ENCODE measurements around the gene ARSI.
A peak's percentile ranks its signal among the peaks of the same experiment; 100 is the strongest.

ARSI gene

DNA sequence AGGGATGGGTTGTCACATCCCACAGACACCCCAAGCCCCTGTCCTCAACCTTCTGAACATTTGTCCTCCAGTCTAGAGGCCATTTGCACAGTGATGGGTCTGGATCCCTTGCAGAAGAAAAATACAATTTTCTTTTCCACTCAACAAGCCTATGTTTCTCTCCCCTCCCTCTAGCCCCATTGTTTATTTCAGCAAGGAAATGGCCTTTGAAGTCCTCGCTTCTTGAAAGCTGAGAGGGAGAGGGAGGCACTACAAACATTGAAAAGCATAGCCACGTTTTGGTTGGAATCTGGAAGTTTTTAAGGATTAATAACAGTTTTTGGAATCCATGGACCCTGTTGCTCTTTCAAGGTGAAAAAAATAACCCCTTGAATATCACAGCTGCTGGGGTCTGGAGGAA is 24.0 kb upstream of the ARSI start:
- DNase-seq (ENCODE audit: low read depth) = no peak

DNA sequence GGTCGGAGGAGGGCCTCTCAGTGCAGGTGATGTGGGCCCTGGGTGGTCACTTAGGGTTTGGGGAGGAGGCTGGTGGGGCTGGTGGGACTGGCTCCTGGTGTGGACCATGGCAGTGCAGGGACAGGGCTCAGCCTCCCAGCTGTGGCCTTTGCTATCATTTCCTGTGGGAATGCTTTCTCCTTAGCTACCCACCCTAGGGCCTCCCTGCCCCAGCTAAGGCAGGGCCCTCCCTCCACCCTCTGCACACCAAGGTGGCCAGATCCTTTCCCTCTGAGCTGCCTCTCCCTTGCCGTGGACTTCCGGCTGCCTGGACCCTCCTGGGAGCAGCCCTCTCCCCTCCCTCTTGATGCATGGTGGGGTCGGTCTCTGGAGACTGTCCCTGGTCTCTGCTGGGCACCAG is 22.7 kb upstream of the ARSI start:
- no peak for DNase-seq (ENCODE audit: low read depth)

DNA sequence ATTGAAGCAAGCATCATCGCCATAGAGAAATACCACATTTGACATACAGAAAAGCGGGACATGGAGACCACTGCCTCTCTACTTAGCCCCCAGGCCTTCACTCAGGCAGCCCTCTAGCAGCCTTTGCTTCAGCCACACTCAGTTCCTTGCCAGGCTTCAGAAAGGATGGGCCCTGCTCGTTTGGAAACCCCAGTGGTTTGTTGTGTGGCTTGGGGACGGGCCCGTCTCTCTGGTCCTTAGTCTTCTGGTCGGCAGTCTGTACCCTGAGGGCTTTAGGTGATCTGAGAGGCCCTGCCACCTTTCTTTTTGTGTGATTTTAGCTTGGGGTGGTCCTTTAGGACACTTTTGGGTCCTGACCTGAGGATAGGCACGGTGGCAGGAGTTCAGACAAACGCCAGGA is 21.1 kb upstream of the ARSI start:
- DNase-seq (ENCODE audit: low read depth) = no peak

DNA sequence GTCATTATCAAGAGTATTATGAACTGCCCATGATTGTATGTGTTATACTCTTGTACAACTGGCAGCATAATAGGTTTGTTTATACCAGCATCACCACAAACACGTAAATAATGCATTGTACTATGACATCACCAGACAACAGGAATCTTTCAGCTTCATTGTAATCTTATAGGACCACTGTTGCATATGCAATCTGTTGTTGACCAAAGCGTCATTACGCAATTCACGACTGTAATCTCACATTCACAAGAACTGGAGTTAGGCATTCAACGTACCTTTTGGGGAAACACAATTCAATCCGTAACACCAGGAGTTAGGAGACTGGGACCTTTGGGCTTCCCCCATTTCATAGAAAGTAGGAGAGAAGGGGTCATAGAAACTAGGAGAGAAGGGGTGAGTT is 20.4 kb upstream of the ARSI start:
- no peak for DNase-seq (ENCODE audit: low read depth)

DNA sequence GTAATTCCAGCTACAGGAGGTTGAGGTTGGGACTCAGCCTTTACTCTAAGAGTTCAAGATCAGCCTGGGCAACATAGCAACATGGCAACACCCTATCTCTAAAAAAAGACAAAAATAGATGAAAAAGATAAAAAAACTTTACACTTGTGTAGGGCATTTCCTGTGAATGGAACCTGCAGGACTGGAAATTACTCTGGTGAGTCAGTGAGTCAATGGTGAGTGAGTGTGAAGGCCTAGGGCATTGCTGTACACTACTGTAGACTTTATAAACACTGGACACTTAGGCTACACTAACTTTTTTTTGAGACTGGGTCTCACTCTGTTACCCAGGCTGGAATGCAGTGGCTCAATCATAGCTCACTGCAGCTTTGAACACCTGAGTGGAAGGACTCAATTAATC is 19.5 kb upstream of the ARSI start:
- no peak for DNase-seq (ENCODE audit: low read depth)

DNA sequence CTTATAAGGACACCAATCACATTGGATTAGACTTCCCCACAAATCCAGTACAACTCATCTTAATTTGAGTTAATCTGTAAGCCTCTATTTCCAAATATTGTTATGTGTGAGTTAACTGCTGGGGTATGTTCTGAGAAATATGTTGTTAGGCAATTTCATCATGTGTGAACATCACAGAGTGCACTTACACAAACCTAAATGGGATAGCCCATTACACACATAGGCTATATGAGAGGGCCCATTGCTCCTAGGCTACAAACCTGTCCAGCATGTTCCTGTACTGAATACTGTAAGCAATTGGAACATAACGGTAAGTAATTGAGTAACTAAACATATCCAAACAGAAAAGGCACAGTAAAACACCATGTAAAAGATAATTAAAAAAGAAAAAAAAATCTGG is 19.1 kb upstream of the ARSI start:
- no peak for DNase-seq (ENCODE audit: low read depth)

DNA sequence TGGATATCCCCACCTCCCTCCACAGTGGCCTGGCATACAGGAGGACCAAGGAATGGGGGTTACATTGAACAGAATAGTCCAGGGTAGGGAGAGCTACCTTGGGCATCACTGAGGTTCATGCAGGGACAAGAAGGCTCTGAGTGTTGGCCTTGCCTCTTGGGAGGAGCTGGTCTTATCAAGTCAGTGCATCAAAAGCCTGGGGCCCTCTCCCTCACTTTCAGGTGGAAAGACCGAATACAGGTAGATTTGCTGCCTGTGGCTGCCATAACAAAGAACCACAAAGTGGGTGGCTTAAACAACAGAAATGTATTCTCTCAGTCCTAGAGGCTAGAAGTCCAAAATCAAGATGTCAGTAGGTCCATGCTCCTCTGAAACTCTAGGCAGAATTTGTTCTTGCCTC is 18.5 kb upstream of the ARSI start:
- DNase-seq (ENCODE audit: low read depth) = no peak

DNA sequence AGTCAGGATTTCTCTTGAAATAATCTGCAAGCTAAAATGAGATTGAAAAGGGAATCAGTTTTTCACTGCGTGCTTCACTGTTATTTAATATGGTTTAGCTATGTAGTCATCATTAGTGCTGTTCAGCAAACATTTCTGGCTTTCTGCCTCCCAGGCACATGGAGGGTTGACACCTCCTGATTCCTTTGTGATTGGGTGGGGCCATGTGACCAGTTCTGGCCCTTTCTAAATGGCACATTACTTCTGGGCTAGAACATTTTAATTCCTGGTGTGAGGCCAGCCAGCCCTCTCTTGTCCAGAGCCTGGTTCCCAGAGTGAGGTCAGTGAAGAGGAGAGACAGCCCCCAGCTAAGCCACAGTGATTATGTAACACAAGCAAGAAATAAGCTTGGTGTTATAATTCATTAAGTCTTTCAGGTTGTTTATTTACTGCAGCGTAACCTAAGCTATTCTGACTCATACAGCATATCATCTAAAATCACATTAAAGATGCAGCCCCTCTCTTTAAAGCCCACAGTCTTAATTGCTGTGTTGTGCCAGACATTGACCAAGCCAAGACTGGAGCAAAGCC is 17.4 kb upstream of the ARSI start:
- peak; percentile 97 for DNase-seq (ENCODE audit: low read depth)

DNA sequence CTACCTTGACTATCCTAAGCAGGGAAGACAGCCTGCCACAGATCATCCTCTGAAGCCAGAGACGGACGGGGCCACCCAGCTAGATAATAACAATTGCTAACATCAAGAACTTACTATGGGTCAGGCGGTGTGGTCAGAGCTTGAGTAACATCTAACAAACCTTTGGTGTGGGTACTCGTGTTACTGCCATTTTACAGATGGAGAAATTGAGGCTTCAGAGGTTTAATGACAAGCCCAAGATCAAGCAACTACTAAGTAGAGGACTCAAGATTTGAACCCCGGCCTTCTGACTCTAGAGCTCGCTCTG is 16.7 kb upstream of the ARSI start:
- no peak for DNase-seq (ENCODE audit: low read depth)

DNA sequence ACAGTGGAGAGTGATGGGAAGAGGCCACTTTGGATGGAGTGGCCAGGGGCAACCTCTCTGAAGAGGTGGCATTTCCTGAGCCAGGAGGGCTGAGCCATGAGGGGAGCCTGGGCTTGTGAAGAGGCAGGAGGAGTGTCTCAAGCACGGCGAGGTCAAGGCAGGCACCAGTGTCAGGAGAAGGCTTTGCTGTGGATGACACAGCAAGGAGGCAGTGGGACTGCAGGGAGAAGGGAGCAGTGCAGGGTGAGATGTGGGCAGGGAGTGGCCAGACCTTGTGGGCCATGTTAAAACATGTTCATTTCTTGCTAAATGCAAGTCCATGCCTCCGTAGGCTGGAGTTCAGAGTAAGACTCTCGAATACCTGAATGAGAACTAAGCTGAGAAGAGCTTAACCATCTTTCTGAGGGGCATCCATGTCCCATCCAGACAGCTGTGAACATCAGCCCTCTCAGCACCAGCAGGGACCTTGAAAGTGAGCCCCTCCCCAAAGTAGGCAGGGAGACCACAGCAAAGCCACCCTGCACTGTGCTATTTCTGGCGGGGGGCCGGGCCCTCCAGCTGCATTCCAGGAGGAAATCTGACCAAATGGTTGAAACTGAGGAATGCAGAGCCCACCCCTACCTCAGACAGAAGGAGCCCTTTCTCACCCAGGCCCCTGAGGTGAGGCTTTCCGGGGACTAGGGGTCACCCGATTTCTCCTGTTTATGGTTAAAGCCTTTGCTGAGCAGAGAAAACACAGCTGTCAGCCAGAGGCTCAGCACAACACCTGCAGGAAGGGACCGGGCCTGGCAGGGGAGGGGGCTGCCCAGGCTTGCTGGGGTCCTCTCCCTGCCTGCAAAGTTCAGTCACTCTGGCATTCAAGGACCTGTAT is 16.1 kb upstream of the ARSI start:
- no peak for DNase-seq (ENCODE audit: low read depth)

DNA sequence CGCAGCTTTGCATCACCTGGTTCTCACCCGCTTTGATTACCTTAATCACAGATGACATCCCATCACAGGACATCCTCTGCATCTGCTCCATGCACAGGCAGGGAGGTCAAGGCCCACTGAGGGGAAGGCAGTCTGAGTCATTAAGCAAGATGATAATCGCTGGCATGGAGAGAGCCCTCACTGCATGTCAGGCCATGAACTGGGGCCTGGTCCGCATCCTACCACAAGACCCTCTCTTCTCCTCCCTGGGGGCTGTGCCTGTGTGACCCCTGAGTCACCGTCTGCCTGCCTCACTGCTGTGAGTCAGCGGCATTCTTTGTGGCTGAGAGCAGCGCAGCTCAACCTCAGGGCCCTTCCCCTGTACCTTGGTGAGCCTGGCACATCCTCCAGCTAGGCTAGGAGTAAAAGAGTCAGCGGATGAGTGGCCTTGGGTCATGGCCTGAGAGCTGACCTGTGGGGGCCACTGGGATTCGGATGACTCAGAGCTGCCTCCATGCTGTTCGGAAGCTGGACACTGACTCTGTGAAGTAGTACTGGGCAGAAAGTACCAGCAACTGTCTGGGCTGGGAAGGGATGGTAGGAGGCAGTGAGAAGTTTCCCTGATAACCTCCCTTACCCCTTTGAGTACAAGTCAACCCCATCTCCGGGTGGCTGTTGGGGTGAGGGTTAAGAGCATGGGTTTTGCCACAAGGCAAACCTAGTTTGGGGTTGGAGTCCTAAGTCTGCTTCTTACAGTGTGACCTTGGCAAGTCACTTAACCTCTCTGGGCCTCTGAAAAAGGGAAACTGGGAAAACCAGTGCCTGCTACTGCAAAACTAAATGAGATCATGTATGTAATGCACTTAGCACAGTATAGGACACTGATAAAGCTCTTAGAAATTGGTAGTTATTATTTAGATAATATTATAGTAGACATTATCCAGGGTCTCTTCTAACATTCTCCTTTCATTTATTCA is 14.6 kb upstream of the ARSI start:
- DNase-seq (ENCODE audit: low read depth) = peak; percentile 83

DNA sequence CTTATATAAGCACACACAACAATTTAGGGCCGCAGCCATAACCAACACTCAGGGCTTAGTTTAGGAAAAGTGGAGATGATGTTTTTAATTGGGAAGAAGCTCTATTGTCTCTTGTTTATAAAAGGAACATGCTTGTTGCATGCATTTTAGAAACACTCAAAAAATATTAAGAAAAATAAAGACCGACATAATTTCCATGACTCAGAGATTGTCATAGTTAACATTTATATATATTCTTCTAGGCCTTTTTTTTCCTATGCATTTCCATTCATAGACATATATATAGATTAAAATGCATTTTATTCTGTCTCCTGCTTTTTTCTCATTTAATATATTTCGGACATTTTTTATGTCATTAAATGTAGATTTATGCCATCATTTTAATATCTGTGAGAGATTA is 13.6 kb upstream of the ARSI start:
- no peak for DNase-seq (ENCODE audit: low read depth)

DNA sequence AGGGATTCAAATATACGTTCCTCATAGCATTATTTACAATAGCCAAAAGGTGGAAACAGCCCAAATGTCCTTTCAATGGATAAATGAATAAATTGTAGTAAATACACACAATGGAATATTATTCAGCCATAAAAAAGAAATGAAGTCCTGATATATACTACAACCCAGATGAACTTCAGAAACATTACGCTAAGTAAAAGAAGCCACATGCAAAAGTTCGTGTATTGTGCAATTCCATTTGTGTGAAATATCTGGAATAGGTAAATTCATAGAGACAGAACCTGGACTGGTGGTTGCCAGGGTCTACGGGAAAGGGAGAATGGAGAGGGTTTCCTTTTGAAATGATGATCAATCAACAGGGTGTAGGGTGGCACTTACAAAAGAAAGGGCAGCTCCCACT is 12.5 kb upstream of the ARSI start:
- DNase-seq (ENCODE audit: low read depth) = no peak

DNA sequence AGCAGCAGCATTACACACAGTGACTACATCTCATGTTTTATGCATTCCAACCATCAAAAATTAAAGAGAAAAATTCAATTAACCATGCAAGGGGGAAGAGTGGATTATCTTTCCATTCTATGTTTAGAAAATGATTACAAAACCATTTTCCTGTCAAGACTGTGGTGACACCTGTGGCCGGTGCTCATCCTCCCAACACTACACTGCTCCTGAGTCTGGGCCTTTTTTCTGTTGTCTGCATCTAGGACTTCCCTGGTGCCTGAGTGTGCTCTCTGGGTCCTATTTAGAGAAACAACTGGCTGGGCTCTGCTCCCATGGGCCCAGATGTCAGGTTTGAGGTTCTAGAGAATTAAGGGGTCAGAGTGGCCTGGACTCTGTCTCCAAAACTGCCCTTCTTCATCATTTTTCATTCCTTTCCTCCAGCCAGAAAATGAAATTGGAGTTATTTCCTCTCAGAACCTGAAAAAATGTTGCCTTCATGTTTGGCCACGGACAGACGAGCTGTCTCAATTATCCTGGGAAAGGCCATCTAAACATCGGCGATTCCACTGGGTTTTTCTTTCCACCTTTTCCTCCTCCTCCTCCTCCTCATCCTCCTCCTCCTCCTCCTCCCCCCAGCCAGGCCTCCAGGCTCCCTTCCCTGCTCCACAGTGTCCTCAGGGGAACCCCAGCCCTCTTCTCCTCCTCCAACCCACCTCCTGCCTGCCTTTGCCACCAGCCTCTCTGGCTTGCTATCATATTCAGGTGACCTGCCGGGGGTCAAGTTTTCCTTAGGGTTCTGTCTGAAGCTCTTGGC is 11.4 kb upstream of the ARSI start:
- DNase-seq (ENCODE audit: low read depth) = no peak

DNA sequence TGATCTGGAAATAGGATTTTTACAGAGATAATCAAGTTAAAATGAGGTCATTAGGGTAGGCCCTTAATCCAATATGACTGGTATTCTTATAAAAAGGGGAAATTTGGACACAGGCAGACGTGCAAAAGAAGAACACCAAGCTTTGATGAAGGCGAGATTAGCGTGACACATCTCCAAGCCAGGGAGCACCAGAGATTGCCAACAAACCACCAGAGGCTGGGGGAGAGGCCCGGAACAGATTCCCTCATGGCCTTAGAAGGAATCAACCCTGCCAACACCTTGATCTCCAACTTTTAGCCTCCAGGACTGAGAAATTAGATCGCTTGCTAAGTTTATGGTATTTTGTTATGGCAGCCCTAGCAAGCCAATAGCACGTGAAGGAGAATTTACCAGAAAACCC is 10.8 kb upstream of the ARSI start:
- DNase-seq (ENCODE audit: low read depth) = no peak

DNA sequence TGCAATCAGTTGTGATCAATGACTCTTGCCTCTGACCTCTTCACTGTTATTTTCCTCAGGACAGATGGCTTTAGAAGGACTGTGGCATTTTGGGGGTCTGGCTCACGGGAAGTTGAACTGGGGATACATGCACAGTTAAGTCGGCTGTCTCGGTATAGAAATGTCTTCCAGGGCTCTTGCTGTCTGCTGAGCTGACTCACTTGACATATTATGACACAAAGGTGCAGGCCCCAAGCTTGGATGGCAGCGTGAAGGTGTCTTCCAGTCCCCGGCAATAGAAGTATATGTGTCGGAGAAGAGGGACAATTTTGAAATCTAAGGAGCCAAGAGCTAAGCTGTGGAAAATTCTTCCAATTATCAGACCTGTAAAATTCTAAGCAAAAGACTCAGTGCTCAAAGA is 9.8 kb upstream of the ARSI start:
- DNase-seq (ENCODE audit: low read depth) = no peak

DNA sequence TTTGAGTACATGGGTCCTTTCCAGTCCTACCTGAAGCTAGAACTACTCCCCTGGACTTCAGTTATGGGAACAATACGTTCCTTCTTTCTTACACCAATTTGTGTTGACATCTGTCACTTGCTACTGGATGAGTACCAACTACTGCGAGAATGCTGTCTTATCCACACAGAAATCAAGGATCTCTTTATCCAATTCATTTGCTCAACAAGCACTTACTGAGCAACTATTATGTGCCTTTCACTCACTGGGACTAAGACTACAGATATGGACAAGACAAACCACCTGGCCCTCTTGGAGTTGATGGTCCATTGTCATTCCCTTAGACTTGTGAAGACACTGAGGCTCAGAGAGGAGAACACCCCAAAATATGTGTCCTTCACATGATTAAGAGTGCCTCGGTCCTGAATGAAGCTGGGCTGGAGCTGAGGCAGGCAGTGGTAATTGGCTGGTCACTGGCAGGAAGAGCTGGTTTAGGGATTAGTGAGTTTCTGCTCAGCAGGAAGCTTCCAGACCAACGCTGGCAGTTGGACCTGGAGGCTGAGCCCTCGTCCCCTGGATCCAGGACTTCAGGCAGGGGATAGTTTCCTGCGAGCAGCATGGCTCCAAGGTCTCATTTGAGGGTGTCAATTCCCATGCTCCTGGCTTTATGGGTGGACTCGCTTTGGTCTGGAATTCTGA is 8.4 kb upstream of the ARSI start:
- DNase-seq (ENCODE audit: low read depth) = no peak

DNA sequence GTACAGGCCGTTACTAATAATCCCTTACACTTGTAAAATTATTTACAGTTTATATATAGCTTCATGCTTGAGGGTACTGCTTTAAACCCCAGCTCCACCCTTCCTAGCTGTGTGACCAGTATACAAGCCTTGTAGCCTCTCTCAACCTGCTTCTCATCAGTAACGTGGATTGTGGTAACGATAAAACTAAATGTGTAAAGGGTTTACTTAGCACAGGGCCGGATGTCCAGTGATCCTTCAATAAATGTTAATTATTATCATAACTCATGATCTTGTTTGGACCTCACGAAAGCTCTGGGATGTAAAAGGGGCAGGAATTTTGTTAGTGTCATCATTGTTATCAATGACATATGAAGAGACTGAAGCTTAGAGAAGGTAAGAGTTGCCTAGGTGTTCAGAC is 7.5 kb upstream of the ARSI start:
- DNase-seq (ENCODE audit: low read depth) = no peak

DNA sequence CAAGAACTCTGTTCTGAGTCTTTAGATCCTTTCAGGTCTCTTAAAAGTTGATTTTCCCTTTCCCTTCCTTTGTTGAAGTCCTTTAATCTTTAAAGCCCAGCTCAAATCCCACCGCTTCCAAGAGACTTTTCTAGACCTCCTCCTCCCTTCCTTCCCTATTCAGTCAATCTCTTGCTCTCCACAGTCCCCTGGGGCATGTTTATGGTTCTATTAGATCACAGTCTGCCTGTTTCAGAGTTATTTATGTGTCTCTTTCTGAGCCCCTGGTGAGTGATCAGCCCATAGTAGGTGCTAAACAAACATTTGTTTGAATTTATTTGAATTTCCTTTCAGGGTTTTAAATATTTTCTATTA is 7.2 kb upstream of the ARSI start:
- DNase-seq (ENCODE audit: low read depth) = no peak

DNA sequence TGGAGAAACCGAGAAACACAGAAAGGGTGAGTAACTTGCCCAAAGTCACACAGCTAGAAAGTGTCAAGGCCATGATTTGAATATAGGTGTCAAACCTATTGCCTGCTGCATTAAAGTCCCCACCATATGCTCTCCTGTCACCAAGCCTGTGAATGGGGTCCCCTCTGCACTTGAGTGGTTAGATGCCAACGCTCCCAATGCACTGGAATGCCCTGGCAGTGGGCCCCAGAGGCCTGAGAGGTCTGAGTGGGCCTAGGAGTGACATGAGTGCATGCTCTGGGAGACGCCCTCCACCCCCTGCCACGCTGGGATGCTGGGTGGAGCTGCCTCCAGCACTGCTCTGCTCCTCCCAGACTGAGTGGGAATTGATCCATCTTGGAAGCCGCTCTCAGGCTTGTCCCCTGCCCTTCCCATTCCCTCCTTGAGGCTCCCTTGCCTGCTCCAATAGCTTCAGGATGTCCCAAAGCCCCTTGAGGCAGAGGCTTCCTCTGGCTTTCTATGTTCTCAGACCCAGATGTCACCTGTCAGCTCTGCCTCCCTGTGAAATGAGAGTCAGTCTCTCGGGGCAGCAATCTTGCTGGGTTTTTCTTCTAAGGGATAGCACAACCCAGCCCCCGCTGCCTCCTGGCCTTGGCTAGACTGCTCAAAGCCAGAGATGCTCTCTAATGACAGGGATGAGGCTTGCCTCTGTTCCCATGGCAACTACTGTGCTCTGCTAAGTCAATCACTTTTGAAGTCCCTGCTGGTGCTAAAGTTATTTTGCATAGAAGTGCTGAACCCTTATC is 6.6 kb upstream of the ARSI start:
- DNase-seq (ENCODE audit: low read depth) = no peak
